Left ventricle myocardium inferior (tissue), 1 donor: ENCODE data around the gene DKC1. TPM values are rescaled to one million over a fixed set of nuclear protein-coding genes. Genes with fewer than 3 reads are reported as not detected.

Source experiments
- DNase-seq: peaks from one replicate; pipeline ENCODE4 v3.0.0-alpha.2; 2020
- H3K27ac ChIP-seq: fragments of 200-600 bp; replicated peaks from 2 replicates; pipeline ENCODE4 v1.8.0; 2021
- H3K27me3 ChIP-seq: fragments of 200-600 bp; 2 replicates; pipeline ENCODE4 v1.8.0; 2021; ENCODE audit warnings: low read depth
- H3K36me3 ChIP-seq: fragments of 200-600 bp; 2 replicates; pipeline ENCODE4 v1.8.0; 2021
- H3K4me1 ChIP-seq: fragments of 200-600 bp; 2 replicates; pipeline ENCODE4 v1.8.0; 2021
- H3K4me3 ChIP-seq: fragments of 200-600 bp; 2 replicates; pipeline ENCODE4 v1.8.0; 2021; ENCODE audit warnings: mild to moderate bottlenecking, moderate library complexity
- H3K9me3 ChIP-seq: fragments of 200-600 bp; replicated peaks from 2 replicates; pipeline ENCODE4 v1.8.0; 2021
- intact Hi-C: fragments of 100-400 bp; cut with micrococcal nuclease; formaldehyde crosslinking; loops from one replicate; pipeline ENCODE4 v1.11.0; 2022
- total RNA-seq: library from RNA; stranded (reverse); fragmentation: NEBNext Ultra II Directional; extraction: Animal tissue kit (Norgen Biotek cat#: 25700); gene quantifications from one replicate; pipeline ENCODE4 v1.2.1, GENCODE V29; 2021
- TF ChIP-seq, protein P1 (sequence below): fragments of 200-600 bp; IDR thresholded peaks from 2 replicates; pipeline ENCODE4 v1.8.0; 2021; ENCODE audit warnings: antibody characterized with exemption, mild to moderate bottlenecking, borderline replicate concordance
- donor health status: DM: no; HTN: yes; CAD: no; lungs with severe emphysema.

DKC1 gene
- total RNA-seq, 1 donor from 2014 or later = 18.0 TPM

DNA sequence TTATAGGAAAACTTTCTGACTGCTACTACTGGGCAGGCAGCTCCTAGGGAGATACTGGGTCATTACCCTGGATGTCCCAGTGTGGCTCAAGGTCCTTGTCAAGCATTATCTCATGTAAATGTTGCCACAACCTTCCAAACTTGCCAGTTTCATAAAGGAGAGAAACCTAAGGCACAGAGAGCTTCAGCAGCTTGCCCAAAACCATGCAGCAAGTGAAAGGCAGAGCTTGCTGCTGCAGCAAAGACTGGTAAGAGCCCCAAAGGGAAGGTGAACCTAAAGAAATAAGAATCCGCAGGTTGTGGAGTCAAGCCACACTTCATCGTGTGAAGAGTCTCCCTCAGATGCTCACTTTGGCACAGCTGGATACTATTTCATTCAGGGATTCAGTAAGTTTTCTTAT is 40.3 kb downstream of the DKC1 start:
- no peak for DNase-seq
- Histone ChIP-seq H3K27me3 (no peaks in the 10 kb centered on the region), H3K9me3 (no peaks in the 10 kb centered on the region), H3K36me3 (no peaks in the 10 kb centered on the region), H3K4me3 (no peak overlapping the region), H3K4me1 (peaks cover 33% of the 10 kb centered on the region), H3K27ac (no peak overlapping the region)
- intact Hi-C loops = no loop called here
- TF ChIP-seq, protein P1, sequence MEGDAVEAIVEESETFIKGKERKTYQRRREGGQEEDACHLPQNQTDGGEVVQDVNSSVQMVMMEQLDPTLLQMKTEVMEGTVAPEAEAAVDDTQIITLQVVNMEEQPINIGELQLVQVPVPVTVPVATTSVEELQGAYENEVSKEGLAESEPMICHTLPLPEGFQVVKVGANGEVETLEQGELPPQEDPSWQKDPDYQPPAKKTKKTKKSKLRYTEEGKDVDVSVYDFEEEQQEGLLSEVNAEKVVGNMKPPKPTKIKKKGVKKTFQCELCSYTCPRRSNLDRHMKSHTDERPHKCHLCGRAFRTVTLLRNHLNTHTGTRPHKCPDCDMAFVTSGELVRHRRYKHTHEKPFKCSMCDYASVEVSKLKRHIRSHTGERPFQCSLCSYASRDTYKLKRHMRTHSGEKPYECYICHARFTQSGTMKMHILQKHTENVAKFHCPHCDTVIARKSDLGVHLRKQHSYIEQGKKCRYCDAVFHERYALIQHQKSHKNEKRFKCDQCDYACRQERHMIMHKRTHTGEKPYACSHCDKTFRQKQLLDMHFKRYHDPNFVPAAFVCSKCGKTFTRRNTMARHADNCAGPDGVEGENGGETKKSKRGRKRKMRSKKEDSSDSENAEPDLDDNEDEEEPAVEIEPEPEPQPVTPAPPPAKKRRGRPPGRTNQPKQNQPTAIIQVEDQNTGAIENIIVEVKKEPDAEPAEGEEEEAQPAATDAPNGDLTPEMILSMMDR = no peak

DNA sequence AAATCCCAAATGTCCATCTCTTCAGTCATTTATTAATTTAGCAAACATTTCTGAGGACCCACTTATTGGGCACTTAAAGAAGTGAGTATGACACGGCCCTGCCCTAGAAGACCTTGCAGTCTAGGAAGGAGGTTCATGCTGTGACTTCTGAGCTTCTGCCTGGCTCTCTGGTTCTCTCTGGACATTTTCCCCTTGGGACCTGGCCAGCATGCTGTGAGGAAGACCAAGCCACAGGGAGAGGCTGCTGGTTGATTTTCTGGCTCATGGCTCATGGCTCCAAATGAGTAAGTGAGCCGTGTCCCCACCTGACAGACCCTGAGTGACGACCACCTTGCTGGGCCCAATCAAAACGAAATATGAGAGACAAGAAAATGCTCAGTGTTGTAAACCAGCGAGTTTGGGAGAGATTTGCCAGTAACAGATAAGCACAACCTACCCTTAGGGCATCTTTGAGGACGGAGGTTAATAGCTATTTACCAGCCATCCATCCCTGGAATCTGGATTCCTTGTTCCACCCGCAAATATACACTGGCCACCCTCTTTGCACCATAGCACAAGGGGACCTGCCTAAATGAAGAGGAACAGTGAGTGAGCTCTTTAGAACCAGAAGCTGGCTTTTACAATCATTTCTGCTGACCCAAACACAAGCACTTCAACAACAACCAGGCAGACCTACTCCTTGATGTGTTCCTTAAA is 41.7 kb downstream of the DKC1 start:
- Histone ChIP-seq H3K36me3 (no peaks in the 10 kb centered on the region), H3K9me3 (no peaks in the 10 kb centered on the region), H3K27ac (peak overlapping the region; percentile 81), H3K27me3 (no peaks in the 10 kb centered on the region), H3K4me3 (peak overlapping the region; percentile 77), H3K4me1 (peaks cover 31% of the 10 kb centered on the region)
- intact Hi-C loops = no loop called here
- TF ChIP-seq, protein P1 = no peak
- no peak for DNase-seq

DNA sequence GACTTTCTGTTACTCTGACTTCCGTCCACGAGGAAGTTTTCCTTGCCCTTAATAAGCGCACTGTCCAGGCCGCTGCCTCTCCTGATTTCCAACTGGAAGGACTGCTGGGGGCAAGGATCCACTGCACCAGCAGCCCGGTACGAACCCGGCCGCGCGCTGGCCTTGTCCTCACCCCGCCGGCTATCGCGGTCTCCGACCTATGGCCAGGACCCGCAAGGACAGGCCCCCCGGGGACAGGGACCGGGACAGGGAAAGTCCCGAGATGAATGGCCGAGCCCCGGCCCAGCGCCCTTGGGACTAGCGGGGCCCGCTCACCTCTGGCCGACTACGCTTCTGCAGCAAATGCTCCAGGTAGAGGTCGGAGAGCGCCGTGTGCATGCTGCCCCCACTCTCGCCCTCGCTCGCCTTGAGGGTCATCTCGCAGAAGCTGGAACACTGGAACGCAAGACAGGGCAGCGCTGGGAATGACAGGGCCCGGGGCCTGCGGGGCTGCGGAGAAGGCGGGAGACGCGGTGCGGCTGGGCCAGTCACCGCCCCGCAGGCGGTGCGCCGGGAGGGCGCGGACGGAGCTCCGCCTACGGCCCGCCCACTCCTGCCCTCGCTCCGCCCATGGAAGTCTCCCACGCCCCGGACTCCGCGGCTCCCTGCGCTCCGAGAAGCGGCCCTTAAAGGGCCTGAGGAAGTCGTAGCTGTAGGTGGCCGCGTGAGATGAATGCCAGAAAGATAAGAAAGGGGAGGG is 42.5 kb downstream of the DKC1 start, which contains the start of gene MPP1:
MPP1 (minus strand) TSS at position 529 of the 739 bp plus-strand sequence; CDS start at position 417, 112 bp downstream.
- DNase-seq = peak; percentile 75
- intact Hi-C loops = no loop called here
- TF ChIP-seq, protein P1 = no peak
- peak within 1 kb of the TSS; percentile 77 for H3K4me3 ChIP-seq
- H3K27ac ChIP-seq = peak within 1 kb of the TSS; percentile 81
- no peaks in the 10 kb centered on the region for H3K9me3 ChIP-seq
- H3K36me3 ChIP-seq = no peaks in the 10 kb centered on the region
- H3K4me1 ChIP-seq = peaks cover 24% of the 10 kb centered on the region
- no peaks in the 10 kb centered on the region for H3K27me3 ChIP-seq

DNA sequence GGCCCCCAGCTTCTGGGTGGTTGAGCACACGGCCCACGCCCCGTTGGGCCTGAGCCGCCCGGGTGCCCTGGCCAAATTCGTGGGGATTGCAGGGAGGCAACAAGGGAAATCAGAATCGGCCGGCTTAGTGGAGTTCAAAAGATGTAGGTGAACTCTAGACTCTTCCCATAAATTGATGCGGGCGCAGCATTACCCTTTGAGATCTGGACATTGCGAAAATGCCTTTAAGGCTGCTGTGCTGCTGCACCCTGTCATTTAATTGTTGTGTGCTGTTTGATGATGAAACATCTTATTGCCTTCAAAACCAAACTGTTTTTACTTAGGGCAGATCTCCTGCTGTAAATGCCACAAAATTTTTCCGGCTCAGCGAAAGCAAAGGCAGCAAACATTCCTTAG is 43.0 kb downstream of the DKC1 start:
- Histone ChIP-seq H3K27ac (peak overlapping the region; percentile 81), H3K36me3 (no peaks in the 10 kb centered on the region), H3K9me3 (no peaks in the 10 kb centered on the region), H3K4me3 (peak overlapping the region; percentile 77), H3K27me3 (no peaks in the 10 kb centered on the region), H3K4me1 (peaks cover 19% of the 10 kb centered on the region)
- intact Hi-C loops = no loop called here
- TF ChIP-seq, protein P1 = no peak
- no peak for DNase-seq

DNA sequence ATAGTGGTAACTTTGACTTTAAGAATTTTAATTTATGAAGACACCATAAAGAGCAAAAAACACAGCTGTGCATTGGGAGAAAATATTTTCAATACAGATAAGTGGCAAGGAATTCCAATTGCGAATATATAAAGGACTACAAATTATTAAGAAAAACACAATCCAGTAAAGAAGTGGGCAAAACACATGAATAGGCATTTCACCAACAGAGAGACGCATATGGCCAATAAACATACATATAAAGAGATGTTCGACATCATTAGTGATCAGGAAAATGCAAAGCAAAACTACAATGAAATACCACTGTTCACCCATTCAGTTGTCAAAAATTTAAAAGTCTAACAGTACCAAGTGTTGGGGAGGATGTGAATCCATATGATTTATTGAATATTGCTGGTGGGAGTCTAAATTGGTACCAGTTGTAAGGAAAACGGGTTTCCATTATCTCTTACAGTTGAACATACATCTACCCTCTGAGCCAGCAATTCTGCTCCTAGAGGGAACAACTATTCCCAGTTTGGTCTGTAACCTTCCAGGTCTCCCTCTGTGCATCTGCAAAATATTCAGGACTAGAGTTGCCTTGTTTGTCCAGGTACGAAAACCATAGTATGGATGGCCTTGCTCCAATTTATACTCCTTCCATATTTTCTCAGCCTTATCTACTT is 44.3 kb downstream of the DKC1 start:
- Histone ChIP-seq H3K4me1 (peaks cover 13% of the 10 kb centered on the region), H3K36me3 (no peaks in the 10 kb centered on the region), H3K9me3 (no peaks in the 10 kb centered on the region), H3K27me3 (no peaks in the 10 kb centered on the region), H3K4me3 (no peak overlapping the region), H3K27ac (no peak overlapping the region)
- intact Hi-C loops = no loop called here
- no peak for DNase-seq
- TF ChIP-seq, protein P1 = no peak
